ENCODE data around the gene ERGIC1.
"Not testable (repeated sequence)": the region's sequence is repeated elsewhere in the genome, so short reads cannot be mapped to it uniquely, and the experiment has no call there.

The ERGIC1 gene

DNA sequence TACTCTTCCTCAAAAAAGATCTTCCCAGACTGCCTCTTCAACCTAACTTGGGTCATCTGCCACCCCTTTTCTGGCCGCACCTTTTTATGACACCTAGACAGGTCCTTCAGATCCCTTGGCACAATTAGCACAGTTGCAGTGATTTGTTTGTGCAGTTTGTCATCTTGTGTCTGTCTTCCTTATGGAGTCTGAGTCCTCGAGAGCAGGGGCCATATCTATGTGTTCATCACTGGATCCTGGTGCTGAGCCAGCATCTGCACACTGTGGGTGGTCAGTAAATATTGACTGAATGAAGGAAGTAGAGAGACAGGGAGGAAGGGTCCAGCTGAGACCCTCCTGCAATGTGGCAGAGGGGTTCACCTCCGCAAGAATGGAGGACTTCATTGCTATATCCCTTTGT is 14.4 kb downstream of the ERGIC1 start:
- DNase-seq (ENCODE audit: low spot score): no peak

DNA sequence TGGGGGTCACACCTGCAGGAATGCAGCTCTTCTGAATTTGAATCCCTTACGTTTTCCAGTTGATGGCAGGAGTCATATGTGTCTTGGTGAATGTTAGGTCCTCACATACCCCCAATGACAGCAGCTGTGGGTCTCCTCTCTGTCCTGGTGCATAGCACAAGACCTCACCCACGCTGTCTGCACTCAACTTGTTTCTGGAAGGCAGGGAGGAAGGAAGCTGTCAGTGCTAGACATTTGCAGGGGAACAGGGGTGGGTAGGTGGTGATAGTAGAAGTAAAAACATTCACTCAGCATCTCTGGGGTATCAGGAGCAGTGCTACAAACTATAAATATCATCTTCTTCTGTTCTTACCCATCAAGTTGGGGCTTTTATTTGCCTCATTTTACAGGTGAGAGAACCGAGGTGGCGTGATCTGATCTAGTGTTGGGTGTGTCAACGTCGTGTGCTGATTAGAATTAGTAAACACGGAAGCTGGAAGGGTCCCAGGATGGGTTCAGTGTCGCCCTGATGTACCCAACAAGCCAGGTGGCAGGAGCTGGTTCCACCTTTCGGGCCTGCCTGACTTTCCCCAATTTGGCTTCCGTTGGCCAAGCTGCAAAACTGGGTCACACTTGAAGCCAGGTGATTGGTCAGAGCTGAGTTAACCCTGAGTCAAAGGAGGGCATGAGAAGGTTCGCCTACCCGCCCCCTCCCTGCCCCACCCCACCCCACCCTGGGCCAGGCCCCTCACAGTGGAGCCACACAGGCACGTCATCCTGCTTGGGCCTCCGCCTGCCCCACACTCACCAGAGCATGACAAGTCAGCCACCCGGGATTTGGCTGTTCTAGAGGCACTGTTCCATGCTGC is 15.8 kb downstream of the ERGIC1 start:
- DNase-seq (ENCODE audit: low spot score): no peak

DNA sequence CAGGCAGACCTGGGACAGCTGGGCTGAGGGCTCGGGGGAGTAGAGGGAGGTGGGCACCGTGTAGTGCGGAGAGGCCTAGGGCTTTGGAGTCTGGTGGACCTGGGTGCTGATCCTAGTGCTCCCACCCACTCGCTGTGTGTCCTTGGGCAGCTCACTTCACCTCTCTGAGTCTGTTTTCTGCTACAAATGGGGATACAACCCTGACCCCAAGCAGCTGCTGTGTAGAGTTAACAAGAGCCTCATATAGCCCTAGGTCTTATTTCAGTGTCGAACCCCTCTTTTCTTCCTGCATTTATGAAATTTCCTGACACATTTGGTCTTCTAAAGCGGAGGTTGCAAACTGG is 16.4 kb downstream of the ERGIC1 start:
- DNase-seq (ENCODE audit: low spot score): no peak

GRCh38 chr5:172851254-172851653 is 17.2 kb downstream of the ERGIC1 start:
- DNase-seq (ENCODE audit: low spot score): not testable (repeated sequence)

GRCh38 chr5:172852490-172853354 is 18.7 kb downstream of the ERGIC1 start:
- DNase-seq (ENCODE audit: low spot score): peak; percentile 13

DNA sequence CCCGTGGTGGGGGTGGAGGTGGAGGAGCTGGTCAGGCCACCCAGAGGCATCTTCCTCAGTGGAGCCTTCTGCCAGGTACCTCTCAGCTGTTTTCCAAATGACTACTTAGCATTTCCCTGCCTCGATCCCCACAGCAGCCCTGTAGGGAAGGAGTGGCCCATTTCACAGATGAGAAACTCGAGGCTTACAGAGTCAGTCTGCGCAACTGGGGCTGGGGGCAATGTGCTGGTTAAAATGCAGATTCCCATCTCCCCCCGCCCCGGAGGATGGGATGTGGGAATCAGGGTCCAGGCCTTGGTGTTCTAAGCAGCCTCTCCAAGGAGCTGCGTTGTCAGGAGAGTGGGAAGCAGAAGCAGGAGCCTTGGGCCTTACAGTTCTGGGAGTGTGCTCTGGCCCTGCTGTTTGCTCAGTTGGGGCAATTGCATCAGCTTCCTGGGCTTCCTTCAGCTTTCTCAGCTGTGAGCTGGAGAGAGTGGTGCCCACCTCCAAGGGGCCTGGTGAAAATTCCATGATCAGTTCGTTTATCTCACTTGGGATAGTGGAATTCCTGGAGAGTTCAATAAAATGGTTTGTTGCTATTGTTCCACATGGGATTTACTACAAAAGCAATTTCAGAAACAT is 19.4 kb downstream of the ERGIC1 start:
- DNase-seq (ENCODE audit: low spot score): no peak

DNA sequence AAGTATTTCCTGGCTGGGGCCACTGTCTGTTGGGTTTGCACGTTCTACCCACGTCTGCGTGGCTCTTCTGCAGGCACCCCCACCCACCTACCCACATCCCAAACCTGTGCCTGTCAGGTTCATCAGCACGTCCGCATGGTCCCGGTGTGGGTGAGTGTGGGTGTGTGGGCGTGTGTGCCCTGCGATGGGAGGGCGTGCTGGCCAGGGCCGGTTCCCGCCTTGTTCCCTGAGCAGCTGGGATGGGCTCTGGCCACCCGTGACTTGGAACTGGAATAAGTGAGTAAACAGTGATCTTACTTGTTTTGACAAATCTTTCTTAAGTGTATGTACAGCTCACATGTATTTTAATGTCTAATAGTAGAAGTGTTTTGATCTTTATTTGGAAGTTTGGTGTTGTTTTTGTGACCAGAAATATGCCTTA is 20.4 kb downstream of the ERGIC1 start:
- DNase-seq (ENCODE audit: low spot score): no peak

DNA sequence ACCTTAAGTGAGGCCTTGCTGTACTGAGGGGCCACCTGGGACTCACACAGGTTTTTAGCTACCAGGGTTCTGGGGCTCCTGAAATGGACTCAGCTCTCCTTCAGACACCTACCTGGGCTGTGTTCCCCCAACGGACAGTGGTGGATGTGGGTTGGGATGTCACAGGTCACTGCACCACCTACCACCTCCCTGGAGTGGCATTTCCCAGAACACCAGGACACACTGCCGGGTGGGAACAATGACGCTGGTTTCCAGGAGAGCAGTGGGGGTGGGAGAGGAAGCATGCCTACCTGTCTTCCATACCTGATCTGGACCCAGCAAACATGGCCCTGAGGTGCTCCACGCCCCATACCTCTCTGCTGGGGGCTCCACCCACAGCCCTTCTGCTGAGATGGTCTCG is 20.9 kb downstream of the ERGIC1 start:
- DNase-seq (ENCODE audit: low spot score): no peak

GRCh38 chr5:172855597-172856292 is 21.7 kb downstream of the ERGIC1 start:
- no peak for DNase-seq (ENCODE audit: low spot score)

DNA sequence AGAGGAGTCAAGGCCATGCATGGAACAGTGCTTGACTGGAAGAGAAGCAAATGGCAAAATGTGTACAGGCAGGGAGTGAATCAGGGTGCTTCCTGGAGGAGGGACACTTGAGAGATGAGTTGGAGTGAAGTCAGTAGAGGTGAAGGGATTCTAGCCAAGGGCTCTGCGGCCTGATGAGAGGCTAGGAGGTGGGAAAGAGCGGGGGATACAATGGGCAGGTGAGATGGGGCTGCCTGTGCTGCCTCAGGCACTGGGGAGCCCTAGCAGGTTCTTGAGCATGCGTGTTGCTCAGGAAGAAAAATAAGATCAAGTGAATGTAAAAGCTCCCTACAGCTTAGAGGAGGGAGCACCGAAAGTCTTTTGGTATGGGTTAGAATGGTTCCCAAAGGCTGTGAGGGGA is 22.3 kb downstream of the ERGIC1 start:
- DNase-seq (ENCODE audit: low spot score): no peak

- DNase-seq (ENCODE audit: low spot score): no peak
Measured at GRCh38 chr5:172857982-172858381, 23.9 kb downstream of the ERGIC1 start.

DNA sequence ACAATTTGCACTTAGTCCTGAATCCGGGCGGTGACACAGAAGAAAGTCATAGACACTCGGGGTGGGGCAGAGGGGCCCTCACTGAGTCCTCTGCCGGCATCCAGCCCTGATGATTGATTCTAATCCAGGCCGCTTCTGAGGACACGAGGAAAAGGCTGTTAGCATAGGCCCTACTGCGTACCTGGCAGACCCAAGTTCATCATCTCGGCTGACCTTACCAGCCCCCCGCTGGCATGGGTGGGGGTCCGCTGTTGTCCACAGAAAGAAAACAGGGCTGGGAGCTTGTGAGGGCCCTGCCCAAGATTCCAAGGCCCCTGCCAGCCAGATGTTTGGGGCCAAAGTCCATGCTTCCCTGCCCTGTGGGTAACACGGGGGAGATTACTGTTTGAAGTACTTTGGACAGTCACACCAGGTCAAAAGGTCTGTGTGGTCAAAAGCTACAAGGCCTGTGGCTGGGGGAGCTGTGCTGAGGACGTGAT is 24.5 kb downstream of the ERGIC1 start:
- DNase-seq (ENCODE audit: low spot score): no peak

- DNase-seq (ENCODE audit: low spot score): no peak
Measured at GRCh38 chr5:172858990-172859811, 25.1 kb downstream of the ERGIC1 start.

DNA sequence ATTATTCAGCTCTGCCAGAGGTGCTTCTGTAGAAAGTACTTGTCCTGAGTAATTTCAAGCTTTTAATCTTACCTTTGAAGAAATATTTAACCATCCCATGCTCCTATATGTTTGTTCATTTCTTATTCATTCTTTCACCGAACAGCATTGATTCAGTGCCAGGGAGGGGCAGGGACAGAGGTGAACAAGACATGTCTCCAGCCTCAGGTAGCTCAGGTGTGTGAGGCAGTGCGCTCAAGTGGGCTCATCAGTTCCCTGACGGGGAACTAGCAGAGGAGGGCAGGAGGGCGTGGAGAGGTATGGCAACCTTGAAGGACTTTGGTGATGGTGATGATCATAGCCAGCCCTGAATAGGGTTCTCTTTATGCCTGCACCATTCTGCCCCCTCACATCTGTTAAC is 25.9 kb downstream of the ERGIC1 start:
- DNase-seq (ENCODE audit: low spot score): no peak

DNA sequence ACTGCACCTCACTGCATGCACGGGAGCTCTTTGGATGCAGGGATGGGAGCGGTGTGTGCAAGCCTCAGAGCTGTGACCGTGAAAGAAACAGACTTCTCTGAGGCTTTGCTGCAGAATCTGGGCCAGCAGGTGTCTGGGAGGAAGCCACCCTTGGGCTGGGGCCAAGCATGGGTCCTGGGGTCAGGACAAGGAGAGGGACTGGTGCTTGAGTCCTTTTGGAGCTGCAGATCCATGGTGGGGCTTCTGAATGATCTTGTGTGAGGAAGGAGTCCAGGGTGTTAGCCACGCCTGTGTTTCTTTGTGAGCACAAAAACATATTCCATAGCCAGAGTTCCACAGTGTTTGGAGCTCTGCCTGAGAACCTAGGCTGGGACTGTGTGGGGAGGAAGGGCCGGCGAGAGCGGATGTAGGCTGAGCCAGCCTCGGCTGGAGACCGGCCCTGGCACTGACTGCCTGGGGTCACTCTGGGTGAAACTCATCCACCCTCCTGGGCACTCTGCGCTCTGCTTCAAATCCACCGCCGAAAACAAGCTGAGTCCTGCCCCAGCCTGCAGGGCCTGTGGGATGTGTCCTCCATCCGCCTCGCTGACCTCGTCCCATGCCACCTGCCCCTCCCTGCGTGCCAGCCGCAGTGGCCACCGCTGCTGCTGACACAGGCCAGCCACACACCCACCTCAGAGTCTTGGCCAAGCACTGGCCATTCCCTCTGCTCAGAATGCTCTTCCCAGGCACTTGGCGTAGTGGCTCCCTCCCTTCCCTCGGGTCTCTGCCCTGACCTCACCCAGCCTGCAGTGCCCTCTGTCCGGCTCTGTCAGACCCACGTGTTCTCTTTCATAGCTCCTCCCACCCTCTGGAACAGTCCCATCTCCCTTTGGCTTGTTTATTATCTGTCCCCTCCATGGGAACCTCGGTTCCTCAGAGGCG is 26.7 kb downstream of the ERGIC1 start:
- no peak for DNase-seq (ENCODE audit: low spot score)

- no peak for DNase-seq (ENCODE audit: low spot score)
Measured at GRCh38 chr5:172861461-172861860, 27.4 kb downstream of the ERGIC1 start.

DNA sequence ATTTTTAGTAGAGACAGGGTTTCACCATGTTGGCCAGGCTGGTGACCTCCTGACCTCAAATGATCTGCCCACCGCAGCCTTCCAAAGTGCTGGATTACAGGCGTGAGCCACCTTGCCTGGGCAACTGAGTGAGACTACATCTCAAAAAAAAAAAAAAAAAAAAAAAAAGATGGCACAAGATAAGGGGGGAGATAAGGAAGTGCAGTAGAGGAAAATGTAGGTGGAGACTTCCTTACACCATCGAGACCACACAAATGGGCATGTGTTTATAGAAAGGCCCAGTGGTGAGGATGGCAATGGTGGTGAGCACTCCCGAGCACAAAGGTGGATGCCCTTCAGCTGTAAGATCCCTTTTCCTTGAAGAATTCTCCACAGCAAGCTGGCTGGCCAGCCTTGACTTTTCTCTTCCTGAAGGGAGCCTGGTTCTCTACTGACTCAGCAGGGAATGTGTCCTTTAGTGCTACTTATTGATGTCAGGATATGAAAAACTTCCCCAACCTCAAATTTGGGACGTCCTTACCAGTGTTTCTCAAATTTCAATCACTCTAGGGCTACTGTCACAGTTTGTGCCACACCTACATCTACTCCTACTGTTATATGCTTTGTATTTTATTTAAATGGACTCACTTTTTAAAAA is 28.2 kb downstream of the ERGIC1 start:
- DNase-seq (ENCODE audit: low spot score): no peak

DNA sequence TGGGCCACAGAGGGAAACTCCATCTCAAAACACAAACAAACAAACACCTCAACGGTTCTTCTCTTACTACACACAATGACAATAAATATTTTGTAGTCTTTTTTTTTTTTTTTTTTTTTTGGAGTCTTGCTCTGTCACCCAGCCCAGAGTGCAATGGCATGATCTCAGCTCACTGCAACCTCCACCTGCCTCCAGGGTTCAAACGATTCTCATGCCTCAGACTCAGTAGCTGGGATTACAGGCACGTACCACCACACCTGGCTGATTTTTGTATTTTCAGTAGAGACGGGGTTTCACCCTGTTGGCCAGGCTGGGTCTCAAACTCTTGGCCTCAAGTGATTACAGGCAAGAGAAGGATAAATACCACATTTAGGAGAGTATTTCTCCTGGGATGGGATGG is 30.1 kb downstream of the ERGIC1 start:
- not testable (repeated sequence) for DNase-seq (ENCODE audit: low spot score)

GRCh38 chr5:172864747-172865146 is 30.7 kb downstream of the ERGIC1 start:
- no peak for DNase-seq (ENCODE audit: low spot score)

GRCh38 chr5:172866378-172866777 is 32.3 kb downstream of the ERGIC1 start:
- DNase-seq (ENCODE audit: low spot score): no peak
